Skeletal muscle cell (primary cell): ENCODE results near the gene DOCK1.
A peak's percentile ranks its signal among the peaks of the same experiment; 100 is the strongest.

Experiments
- DNase-seq: peaks from one replicate; pipeline ENCODE4 v3.0.0-alpha.2; 2010; ENCODE audit warnings: low read depth
- H3K4me3 ChIP-seq: 2 replicates; pipeline ENCODE4 v1.5.1; 2011; ENCODE audit warnings: low read depth, mild to moderate bottlenecking, control low read depth, low read length, moderate library complexity

Gene DOCK1

GRCh38 chr10:127447197-127447596 is 542.0 kb downstream of the DOCK1 start:
- no peak overlapping the region for H3K4me3 ChIP-seq
- no peak for DNase-seq

- DNase-seq = no peak
- no peak overlapping the region for H3K4me3 ChIP-seq
Observed at GRCh38 chr10:127449490-127449889, 544.3 kb downstream of the DOCK1 start.

- DNase-seq = no peak
- H3K4me3 ChIP-seq = no peak overlapping the region
Observed at GRCh38 chr10:127450644-127451043, 545.4 kb downstream of the DOCK1 start.

GRCh38 chr10:127451628-127452027 is 546.4 kb downstream of the DOCK1 start:
- H3K4me3 ChIP-seq = no peak overlapping the region
- DNase-seq = no peak

- no peak for DNase-seq
Observed at GRCh38 chr10:127452568-127452967, 547.3 kb downstream of the DOCK1 start.

GRCh38 chr10:127453706-127454105 is 548.5 kb downstream of the DOCK1 start:
- DNase-seq = no peak
- H3K4me3 ChIP-seq = no peak overlapping the region

More at GRCh38 chr10:127452568-127452967, 547.3 kb downstream of the DOCK1 start:
- no peak overlapping the region for H3K4me3 ChIP-seq

GRCh38 chr10:127456122-127456521 is 550.9 kb downstream of the DOCK1 start:
- no peak overlapping the region for H3K4me3 ChIP-seq
- DNase-seq = no peak

GRCh38 chr10:127458016-127458810 is 553.0 kb downstream of the DOCK1 start:
- no peak for DNase-seq

GRCh38 chr10:127458829-127459228 is 553.6 kb downstream of the DOCK1 start:
- no peak for DNase-seq
- no peak overlapping the region for H3K4me3 ChIP-seq

More at GRCh38 chr10:127458016-127458810, 553.0 kb downstream of the DOCK1 start:
- no peak overlapping the region for H3K4me3 ChIP-seq

GRCh38 chr10:127459918-127460317 is 554.7 kb downstream of the DOCK1 start:
- H3K4me3 ChIP-seq = no peak overlapping the region
- no peak for DNase-seq

- H3K4me3 ChIP-seq = no peak overlapping the region
- DNase-seq = no peak
Observed at GRCh38 chr10:127462643-127463295, 557.5 kb downstream of the DOCK1 start.

GRCh38 chr10:127463548-127463947 is 558.3 kb downstream of the DOCK1 start:
- no peak for DNase-seq

GRCh38 chr10:127464561-127464960 is 559.3 kb downstream of the DOCK1 start:
- no peak overlapping the region for H3K4me3 ChIP-seq
- no peak for DNase-seq

More at GRCh38 chr10:127463548-127463947, 558.3 kb downstream of the DOCK1 start:
- H3K4me3 ChIP-seq = no peak overlapping the region

GRCh38 chr10:127467811-127468210 is 562.6 kb downstream of the DOCK1 start:
- no peak for DNase-seq
- no peak overlapping the region for H3K4me3 ChIP-seq

- DNase-seq = no peak
- no peak overlapping the region for H3K4me3 ChIP-seq
Observed at GRCh38 chr10:127468632-127469031, 563.4 kb downstream of the DOCK1 start.

- no peak overlapping the region for H3K4me3 ChIP-seq
- no peak for DNase-seq
Observed at GRCh38 chr10:127470911-127471310, 565.7 kb downstream of the DOCK1 start.

- no peak for DNase-seq
- H3K4me3 ChIP-seq = no peak overlapping the region
Observed at GRCh38 chr10:127472976-127473375, 567.7 kb downstream of the DOCK1 start.

GRCh38 chr10:127474501-127474900 is 569.3 kb downstream of the DOCK1 start:
- no peak for DNase-seq
- no peak overlapping the region for H3K4me3 ChIP-seq

GRCh38 chr10:127485153-127485857 is 580.1 kb downstream of the DOCK1 start:
- peak; percentile 36 for DNase-seq
- no peak overlapping the region for H3K4me3 ChIP-seq

GRCh38 chr10:127486355-127486754 is 581.1 kb downstream of the DOCK1 start:
- no peak overlapping the region for H3K4me3 ChIP-seq
- DNase-seq = no peak
